HG02938 (cell line): ENCODE results near the gene HILPDA.
"Not testable (repeated sequence)": the region's sequence is repeated elsewhere in the genome, so short reads cannot be mapped to it uniquely, and the experiment has no call there.

Experiments used
- ATAC-seq: cut with Tn5 transposase; IDR thresholded peaks from one replicate; pipeline ENCODE4 v1.9.1; 2021; ENCODE audit warnings: mild to moderate bottlenecking, moderate library complexity; ENCODE audit not compliant: unreplicated experiment

Gene HILPDA

DNA sequence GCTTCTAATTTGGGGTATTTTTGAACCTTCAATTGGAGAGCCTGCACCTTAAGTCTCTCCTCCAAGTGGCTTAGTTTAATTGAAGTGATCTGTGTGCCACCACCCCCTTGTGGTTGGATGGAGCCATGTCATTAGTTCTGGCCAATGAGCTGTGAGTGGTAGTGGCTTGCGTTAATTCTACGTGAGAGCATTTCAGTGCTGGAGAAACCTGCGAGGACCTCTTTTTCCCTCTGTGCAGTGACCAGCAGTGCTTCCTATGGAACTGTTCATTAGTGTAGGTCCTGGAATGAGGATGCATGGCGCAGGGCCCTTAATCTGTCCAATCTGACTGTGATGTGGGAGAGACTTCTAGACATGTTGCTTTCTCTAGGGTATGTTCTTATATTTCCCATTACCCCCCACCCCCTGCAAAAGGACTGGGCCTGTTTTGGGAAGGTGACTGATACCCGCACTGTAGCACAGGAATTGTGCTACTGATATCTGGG lies 3.8 kb downstream of the HILPDA start:
- ATAC-seq = peak; percentile 26

DNA sequence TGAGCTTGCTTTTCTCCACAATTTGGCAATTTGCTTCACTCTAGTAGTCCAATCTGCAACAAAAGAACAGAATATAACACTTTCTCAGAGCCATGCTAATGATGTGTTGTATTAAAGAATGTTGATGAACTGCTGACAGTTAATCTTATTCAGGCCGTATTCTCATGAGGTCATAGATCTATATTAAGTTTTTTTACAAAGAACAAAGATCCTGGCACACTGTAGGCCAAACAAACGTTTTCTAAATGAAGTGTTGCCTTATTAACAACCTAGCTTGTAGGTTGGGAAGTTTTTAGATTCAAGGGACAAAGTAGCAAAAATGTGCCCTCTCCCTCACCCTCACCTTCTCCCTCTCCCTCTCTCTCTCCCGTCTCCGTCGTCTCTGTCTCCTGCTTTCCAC lies 6.8 kb downstream of the HILPDA start:
- no peak for ATAC-seq

DNA sequence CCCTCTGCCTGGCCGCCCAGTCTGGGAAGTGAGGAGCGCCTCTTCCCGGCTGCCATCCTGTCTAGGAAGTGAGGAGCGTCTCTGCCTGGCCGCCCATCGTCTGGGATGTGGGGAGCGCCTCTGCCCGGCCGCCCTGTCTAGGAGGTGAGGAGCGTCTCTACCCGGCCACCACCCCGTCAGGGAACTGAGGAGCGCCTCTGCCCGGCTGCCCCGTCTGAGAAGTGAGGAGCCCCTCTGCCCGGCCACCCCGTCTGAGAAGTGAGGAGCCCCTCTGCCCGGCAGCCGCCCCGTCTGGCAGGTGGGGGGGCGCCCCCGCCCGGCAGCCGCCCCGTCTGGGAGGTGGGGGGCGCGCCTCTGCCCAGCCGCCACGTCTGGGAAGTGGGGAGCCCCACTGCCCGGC lies 7.7 kb downstream of the HILPDA start:
- ATAC-seq = not testable (repeated sequence)

DNA sequence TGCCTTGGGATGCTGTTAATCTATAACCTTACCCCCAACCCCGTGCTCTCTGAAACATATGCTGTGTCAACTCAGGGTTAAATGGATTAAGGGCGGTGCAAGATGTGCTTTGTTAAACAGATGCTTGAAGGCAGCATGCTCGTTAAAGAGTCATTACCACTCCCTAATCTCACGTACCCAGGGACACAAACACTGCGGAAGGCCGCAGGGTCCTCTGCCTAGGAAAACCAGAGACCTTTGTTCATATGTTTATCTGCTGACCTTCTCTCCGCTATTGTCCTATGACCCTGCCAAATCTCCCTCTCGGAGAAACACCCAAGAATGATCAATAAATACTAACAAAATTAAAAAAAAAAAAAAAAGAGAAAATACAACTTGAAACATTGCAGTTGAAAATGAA lies 8.3 kb downstream of the HILPDA start:
- ATAC-seq = not testable (repeated sequence)

DNA sequence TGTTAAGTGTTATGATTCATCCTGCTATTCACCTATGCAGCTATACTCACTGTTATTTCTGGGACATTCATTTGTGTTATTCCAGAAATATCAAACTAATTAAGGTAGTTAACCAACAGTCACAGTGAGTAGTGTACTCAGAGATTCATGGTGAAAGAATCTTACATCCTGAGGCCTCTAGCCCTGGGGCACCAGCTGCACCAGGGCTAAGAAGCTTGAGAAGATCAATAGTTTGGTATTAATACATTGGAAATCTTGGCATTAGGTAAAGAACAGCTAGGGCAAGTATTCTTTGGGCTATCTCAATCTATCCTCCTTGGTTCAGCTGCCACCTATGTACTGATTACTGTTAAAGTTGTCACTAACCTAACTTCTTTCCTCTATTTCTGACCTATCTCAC lies 11.2 kb downstream of the HILPDA start:
- not testable (repeated sequence) for ATAC-seq

DNA sequence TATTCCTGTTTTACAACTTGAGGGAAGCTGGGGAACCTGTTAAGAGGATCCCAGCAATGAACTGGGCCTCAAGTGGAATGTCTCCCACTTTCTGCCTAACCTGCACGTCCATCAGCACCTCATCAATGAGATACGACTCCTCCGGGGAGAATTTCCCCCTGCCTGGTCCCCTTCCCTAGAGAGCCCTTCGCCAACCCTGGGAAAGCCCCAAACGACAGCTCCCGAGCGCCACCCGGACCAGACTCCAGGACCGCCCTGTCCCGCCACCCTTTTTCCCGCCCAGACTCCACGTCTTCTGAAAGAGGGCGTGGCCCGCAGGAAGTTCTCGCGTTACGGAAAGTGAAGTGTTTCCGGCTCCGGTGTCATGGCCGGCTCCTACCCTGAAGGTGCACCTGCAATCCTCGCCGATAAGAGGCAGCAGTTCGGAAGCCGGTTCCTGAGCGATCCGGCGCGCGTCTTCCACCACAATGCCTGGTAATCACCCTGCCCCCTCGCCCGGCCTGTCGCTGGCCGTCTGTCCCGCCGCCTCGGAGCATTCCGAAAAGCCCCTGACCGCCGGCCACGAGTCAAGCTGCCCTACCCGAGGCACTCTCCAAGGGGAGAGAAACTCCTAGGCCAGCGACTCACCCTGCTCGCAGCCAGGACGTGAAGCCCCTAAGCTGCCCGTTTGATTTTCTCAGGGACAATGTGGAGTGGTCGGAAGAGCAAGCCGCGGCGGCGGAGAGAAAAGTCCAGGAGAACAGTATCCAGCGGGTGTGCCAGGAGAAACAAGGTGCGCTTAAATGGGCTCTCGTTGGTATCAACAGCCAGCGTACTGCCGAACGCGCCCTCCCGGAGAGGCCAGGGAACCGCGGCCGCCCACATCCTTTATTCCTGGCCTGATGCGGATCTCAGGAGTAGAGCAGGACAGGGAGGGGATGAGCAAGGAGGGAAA lies 21.0 kb downstream of the HILPDA start, which contains the start of gene METTL2B:
METTL2B (plus strand) TSS at position 347 of the 934 bp plus-strand sequence; CDS start at position 365, 18 bp downstream.
- peak; percentile 93 for ATAC-seq

DNA sequence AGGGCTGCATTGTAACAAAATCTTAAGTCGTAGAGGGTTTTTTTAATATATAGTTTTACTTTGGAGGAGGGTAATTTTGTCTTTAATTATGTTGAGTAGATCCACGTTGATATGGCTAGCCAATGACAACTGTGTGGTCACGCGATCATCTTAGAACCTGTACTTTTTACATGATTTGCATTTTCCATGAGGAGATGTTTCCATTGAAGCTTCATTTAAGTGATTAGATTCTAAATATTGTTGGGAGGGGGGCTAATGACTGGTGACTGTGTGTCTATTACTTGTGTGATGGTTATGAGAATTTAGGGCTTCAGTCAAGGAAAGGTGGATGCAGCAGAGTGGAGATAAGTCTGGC lies 21.6 kb downstream of the HILPDA start:
- ATAC-seq = not testable (repeated sequence)

DNA sequence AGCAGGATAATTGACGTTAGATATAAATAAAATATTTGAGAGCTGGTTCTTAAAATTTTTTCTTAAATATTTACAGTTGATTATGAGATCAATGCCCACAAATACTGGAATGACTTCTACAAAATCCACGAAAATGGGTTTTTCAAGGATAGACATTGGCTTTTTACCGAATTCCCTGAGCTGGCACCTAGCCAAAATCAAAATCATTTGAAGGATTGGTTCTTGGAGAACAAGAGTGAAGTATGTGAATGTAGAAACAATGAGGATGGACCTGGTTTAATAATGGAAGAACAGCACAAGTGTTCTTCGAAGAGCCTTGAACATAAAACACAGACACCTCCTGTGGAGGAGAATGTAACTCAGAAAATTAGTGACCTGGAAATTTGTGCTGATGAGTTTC lies 23.4 kb downstream of the HILPDA start:
- not testable (repeated sequence) for ATAC-seq

DNA sequence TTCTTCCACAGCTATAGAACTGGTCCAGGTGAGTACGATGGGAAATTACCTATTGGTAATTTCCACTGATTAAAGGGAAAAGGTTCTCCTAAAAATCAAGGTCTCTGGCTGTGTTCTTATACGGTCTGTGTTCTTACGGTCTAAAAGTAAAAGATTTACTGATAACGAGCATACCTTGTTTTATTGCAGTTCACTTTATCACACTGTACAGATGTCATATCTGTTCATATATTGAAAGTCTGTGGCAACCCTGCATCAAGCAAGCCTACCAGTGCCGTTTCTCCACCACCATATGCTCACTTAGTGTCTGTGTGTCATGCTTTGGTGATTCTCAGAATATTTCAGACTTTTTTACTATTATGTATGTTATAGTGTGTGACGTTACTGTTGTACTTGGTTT lies 32.5 kb downstream of the HILPDA start:
- not testable (repeated sequence) for ATAC-seq

DNA sequence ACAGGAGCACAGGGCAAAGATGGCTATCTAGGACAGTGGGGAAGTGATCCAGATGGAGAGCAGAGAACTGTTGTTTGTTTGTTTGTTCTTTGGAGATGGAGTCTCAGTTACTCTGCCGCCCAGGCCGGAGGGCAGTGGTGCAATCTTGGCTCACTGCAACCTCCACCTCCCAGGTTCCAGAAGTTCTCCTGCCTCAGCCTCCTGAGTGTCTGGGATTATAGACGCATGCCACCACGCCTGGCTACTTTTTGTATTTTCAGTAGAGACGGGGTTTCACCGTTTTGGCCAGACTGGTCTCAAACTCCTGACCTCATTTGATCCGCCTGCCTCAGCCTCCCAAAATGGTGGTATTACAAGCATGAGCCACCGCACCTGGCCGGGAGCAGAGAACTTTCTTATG lies 41.7 kb downstream of the HILPDA start:
- ATAC-seq = no peak

DNA sequence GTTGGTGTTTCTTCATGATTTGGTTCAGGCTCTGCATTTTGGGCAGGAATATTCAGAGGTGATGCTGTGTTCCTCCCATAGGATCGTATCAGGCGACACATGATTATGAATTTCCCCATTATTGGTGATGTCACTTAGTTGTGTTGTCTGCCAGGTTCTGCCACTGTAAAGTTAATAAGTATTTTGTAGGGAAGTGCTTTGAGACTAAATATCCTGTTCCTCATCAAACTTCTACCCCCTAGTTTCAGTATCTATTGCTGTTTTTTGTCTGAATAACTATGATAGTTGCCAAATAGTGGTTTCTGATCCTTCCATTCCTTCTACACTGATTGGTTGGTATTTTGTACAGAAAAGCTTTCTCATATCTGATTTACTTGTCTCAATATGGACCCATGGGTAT lies 49.7 kb downstream of the HILPDA start:
- ATAC-seq = not testable (repeated sequence)

DNA sequence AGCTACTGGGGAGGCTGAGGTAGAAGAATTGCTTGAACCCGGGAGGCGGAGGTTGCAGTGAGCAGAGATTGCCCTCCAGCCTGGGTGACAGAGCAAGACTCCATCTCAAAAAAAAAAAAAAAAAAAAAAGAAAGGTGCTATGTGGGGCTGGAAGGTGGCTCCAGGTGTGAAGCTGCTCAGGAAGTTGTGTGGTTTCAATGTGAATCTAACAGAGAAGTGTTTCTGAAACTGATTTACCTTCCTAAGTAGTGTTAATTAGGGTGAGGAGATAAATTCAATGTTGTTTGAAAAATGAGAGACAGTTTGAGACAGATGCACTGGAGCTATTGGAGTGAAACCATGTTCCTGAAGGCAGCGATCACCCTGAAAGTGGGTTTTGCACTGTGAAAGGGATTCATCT lies 51.1 kb downstream of the HILPDA start:
- peak; percentile 44 for ATAC-seq

DNA sequence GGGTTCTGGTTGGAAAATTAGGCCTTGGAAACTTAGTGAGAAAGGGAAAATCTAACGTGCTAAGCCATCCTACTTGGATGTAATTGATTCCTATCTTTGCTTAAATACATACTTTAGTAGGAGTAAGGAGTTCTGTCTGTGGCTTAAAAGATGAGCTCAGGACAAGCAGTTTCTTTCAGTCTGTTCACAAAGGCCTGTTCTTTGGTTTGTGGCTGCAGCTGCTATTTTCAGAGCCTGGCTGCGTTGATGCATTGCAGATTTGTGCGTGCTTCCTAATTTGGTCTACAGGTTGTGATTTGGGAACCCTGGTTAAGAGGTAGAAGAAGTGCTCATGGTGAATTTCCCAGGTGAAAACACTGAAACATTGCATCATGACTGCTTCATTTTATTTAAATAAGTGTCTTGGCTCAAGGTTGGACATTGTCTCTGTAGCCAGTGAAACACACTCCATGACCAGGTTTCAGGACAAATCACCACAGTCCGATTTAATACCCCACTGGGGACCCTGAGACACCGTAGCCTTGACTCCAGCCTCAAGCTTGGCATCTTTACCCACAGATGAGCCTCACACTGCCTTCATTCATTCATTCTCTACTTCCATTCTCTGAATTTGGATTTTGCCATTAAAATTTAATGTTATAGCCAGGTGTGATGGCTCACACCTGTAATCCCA lies 51.8 kb downstream of the HILPDA start:
- ATAC-seq = peak; percentile 28
